ENCODE measurements around the gene ZBTB12. TPM values are rescaled to one million over a fixed set of nuclear protein-coding genes. Genes with fewer than 3 reads are reported as not detected.
A peak's percentile ranks its signal among the peaks of the same experiment; 100 is the strongest.

The ZBTB12 gene
- total and polyA plus RNA-seq, 2 of the 13 experiments (the other 11 are each of a cell fraction or from before 2014, with no cell fraction given) = 4.8 to 6.0 TPM

DNA sequence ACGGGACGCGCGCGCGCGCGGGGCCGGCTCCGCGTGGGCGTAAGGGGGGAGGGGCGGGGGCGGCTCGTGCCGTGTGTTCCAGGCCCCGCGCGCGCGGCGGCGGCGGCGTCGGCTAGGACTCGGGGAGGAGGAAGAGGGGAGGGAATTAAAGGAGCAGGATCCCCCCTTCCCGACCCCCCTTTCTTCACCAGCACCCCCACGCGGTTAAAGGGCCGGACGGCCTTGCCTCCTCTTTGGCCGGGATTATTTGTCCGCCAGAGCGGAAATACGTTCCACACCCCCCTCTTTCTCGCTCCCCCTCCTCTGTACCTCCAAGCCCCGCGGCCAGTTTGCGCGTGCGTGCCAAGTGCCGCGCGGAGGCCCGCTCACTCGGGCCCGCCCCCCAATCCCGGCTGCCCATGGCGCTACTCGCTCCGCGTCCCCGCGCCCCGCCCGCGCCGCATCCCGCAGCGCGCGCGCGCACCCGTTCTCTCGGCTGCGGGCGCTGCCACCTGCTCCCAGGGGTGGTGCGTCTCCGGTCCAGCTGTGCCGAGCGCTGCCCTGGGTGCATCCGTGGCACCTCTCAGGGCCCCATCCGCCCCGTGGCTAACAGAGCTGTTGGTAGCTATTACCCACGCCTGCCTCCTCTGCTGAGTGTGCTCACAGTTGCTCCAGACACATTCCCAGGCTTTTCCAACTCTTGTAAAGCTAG is at the start of gene ZBTB12 (continued):
- TF ChIP-seq ZFY (CRISPR knock-in tag; IDR thresholded peaks at IDR 0.05) = peak; percentile 52; the same call in 1 of the 2 replicates
- TF ChIP-seq ZBTB40 (IDR thresholded peaks at IDR 0.05) = no peak
- TF ChIP-seq ZBTB40 (CRISPR knock-in tag; IDR thresholded peaks at IDR 0.05) = peak; percentile 60; the same call in 1 of the 2 replicates
- 0 out of 2 replicates have a peak, but pooled peaks have one; percentile 4 for TF ChIP-seq ZNF280D (CRISPR knock-in tag; IDR thresholded peaks at IDR 0.05)
- 0 out of 2 replicates have a peak, but pooled peaks have one; percentile 32 for TF ChIP-seq ZNF225 (CRISPR knock-in tag; IDR thresholded peaks at IDR 0.05)
- TF ChIP-seq RAD21 (CRISPR knock-in tag; IDR thresholded peaks at IDR 0.05) = peak; percentile 88
- no peak for TF ChIP-seq PBX3 (CRISPR knock-in tag; IDR thresholded peaks at IDR 0.05; ENCODE audit: borderline replicate concordance)
- TF ChIP-seq, protein P1, sequence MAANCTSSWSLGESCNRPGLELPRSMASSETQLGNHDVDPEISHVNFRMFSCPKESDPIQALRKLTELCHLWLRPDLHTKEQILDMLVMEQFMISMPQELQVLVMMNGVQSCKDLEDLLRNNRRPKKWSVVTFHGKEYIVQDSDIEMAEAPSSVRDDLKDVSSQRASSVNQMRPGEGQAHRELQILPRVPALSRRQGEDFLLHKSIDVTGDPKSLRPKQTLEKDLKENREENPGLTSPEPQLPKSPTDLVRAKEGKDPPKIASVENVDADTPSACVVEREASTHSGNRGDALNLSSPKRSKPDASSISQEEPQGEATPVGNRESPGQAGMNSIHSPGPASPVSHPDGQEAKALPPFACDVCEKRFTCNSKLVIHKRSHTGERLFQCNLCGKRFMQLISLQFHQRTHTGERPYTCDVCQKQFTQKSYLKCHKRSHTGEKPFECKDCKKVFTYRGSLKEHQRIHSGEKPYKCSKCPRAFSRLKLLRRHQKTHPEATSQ (CRISPR knock-in tag; IDR thresholded peaks at IDR 0.05; ENCODE audit: borderline replicate concordance) = 0 out of 2 replicates have a peak, but pooled peaks have one; percentile 18
- TF ChIP-seq AGO1 (IDR thresholded peaks at IDR 0.05; ENCODE audit: low read depth, low read length, poor library complexity, severe bottlenecking) = peak; percentile 98
- TF ChIP-seq, protein P2, sequence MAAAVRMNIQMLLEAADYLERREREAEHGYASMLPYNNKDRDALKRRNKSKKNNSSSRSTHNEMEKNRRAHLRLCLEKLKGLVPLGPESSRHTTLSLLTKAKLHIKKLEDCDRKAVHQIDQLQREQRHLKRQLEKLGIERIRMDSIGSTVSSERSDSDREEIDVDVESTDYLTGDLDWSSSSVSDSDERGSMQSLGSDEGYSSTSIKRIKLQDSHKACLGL (CRISPR knock-in tag; IDR thresholded peaks at IDR 0.05) = peak; percentile 25; the same call in 1 of the 2 replicates
- no peak for TF ChIP-seq ZBTB8A (CRISPR knock-in tag; IDR thresholded peaks at IDR 0.05; ENCODE audit: borderline replicate concordance, low read depth)
- no peak for TF ChIP-seq SOX6 (IDR thresholded peaks at IDR 0.05)
- 0 out of 2 replicates have a peak, but pooled peaks have one; percentile 8 for TF ChIP-seq SOX6 (CRISPR knock-in tag; IDR thresholded peaks at IDR 0.05)

Measured in HepG2 (cell line).